ENCODE data around the gene TECPR2.
A peak's percentile ranks its signal among the peaks of the same experiment; 100 is the strongest.
"Not testable (repeated sequence)": the region's sequence is repeated elsewhere in the genome, so short reads cannot be mapped to it uniquely, and the experiment has no call there.

TECPR2 gene, protein sequence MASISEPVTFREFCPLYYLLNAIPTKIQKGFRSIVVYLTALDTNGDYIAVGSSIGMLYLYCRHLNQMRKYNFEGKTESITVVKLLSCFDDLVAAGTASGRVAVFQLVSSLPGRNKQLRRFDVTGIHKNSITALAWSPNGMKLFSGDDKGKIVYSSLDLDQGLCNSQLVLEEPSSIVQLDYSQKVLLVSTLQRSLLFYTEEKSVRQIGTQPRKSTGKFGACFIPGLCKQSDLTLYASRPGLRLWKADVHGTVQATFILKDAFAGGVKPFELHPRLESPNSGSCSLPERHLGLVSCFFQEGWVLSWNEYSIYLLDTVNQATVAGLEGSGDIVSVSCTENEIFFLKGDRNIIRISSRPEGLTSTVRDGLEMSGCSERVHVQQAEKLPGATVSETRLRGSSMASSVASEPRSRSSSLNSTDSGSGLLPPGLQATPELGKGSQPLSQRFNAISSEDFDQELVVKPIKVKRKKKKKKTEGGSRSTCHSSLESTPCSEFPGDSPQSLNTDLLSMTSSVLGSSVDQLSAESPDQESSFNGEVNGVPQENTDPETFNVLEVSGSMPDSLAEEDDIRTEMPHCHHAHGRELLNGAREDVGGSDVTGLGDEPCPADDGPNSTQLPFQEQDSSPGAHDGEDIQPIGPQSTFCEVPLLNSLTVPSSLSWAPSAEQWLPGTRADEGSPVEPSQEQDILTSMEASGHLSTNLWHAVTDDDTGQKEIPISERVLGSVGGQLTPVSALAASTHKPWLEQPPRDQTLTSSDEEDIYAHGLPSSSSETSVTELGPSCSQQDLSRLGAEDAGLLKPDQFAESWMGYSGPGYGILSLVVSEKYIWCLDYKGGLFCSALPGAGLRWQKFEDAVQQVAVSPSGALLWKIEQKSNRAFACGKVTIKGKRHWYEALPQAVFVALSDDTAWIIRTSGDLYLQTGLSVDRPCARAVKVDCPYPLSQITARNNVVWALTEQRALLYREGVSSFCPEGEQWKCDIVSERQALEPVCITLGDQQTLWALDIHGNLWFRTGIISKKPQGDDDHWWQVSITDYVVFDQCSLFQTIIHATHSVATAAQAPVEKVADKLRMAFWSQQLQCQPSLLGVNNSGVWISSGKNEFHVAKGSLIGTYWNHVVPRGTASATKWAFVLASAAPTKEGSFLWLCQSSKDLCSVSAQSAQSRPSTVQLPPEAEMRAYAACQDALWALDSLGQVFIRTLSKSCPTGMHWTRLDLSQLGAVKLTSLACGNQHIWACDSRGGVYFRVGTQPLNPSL (N-terminal part only)

DNA sequence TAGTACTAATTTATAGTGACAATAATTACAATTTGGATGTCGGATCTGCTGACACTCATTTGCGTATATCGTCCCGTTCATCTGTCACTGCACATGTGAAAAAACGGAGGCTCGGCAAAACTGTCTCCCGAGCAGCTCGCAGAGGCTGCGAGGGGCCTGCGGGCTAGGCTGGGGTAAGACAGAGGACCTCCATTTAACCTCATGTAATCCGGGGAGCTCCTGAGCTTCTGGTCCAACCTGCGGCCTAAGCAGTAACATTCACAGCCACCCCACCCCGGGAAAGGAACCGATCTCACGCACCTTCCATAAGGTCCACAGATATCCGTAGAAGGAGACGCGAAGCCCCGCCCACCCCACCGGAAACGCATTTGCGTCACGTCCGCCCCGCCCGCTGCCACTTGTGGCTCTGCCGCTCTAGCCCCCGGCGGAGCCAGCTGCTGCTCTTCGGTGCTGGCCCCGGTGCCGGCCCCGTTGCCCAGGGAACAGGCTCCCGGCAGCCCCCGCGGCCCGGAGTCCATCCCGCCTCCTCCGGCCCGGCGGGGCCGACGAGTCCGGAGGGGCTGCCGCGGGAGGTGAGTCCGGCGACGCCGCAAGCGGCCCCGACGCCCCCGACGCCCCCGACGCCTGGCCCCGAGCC is at the start of gene TECPR2, which contains the start of gene CINP:
TSS of gene TECPR2 (plus strand) at position 397 of the 637 bp plus-strand sequence. CDS start 13,781 bp downstream, outside the sequence.
TSS of gene CINP (minus strand) at position 346 of the 637 bp plus-strand sequence. CDS start at position 307, 39 bp downstream.
- DNase-seq: peak; percentile 97

DNA sequence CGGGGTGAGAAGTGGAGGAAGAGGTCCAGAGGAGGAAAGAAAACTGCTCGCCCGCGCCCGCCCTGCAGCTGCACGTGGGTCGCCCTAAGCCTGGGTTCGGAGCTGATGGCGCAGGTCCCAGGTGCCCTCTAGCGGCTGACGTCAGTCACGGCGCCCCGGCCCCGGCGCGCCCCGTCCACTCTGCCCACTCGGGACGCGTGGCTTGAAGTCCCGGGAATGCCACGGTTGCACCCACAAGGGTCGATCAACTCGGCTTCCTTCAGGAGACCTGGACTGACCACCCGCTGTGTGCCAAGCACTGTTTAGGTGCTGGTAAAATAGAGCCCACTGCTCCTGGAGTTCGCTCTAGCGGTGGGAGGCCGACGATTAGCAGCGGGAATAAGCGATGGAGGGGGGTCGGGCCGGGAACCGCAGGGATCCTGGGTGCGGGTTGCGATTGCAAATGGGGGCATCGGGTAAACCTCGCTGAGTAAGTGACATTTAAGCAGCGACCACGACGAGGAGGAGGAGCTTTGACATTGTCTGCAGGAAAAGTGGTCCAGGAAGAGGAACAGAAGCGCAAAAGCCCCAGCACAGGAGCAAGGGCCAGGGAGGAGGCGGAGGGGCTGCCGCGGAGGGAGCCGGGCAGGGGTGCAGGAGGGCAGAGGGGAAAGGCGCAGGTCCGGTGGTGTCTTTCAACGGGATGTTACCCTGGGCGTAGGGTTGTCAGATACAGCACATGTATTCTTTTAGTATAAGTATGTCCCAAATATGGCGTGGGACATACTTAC is 48.3 kb upstream of the TECPR2 start:
- peak; percentile 78 for DNase-seq

DNA sequence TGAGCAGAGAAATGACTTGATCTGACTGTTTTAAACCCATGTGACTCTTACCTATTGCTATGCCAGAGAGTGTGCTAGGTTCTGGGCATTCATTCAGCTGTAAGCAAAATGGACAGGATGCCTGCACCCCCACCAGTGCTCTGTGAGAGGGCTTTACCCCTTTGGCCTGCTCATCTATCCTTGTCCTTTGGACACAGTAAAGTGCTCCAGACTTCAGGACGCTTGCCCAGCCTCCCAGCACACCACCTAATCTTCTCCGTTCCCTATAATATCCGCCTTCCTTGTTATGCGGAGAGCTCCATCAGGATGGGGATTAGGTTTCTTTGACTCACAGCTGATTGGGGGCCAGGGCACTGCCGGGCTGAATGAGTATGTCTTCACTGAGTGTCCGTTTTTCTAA is 47.6 kb upstream of the TECPR2 start:
- no peak for DNase-seq

DNA sequence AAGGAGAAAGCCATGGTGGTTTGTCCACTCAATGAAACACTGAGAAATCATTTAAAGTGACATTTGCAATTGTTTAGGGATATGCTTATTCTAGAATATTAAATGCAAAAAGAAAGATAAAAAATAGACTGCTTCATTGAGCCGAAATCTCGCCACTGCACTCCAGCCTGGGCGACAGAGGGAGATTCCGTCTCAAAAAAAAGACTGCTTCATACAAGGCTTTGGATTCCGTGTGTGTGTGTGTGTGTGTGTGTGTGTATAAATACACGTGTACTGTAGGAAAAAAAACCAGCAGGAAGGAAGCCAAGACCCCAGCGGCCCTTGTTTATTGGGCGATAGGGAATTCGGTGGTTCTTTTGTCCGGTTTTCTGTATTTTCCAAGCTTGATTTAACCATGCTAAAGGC is 46.4 kb upstream of the TECPR2 start:
- DNase-seq: peak; percentile 6

DNA sequence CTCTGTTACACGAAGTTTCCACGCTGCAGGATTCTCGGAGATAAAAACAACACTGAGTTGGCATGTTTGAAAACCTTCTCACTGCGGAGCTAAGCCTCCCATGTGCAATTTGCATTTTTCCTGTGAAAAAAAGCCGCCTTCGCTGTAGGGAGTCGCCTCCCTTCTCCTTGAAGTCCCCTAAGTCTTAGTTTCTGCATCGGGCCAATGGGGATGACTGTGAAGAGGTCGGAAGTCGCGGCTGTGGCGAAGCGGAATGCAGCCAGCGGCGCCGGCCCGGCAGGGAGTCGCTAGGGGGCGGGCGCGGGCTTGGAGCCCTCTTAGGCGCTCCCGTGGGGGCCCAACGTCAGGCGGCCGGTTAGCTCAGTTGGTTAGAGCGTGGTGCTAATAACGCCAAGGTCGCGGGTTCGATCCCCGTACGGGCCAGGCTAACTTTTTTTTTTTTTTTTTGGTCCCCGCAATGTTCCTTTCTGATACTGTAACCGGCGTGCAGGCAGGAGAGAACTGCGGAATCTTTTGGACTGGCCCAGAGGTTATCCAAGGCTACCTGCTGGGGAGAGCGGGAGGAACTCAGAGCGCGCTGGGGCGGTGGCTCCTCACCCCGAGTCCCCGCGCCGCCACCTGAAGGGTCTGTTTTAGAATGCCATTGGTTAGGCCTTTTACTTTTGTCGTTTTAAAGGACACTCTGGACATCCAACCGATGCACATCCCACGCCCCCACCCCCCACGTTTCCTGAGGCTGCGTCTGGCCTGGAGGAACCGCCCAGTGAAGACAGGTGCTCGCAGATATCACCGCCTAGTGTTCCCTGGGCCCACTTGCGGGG is 45.8 kb upstream of the TECPR2 start:
- peak; percentile 95 for DNase-seq

- DNase-seq: no peak
Measured at GRCh38 chr14:102317564-102318248, 45.0 kb upstream of the TECPR2 start.

DNA sequence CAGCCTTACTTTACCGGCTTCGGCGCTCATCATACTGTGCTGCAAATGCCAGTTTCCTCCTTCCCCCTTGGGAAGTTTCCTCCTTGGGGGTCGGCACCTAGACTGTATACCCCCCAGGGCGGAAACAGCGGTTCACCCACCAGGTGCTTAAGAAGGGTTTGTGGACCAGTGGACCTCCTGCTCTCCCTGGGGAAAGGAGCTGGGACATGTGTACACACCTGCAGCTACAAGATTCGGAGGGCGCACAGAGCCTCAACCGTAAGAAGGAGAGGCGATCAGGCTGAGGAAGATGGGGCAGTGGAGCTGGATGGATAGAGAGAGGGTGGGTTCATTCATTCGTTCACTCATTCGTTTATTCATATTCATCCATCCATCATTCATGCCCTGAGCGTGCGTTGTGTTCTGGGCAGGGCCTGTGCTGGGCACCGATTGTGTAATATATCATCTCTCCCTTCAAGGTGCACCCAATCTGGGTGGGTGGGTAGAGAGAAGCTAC is 43.9 kb upstream of the TECPR2 start:
- DNase-seq: no peak

GRCh38 chr14:102319351-102320032 is 43.2 kb upstream of the TECPR2 start, which contains the start of gene ZNF839:
Gene ZNF839 (plus strand): TSS chr14:102319746. CDS start chr14:102319766, 20 bp downstream.
- DNase-seq: peak; percentile 94

- peak; percentile 37 for DNase-seq
Measured at GRCh38 chr14:102320033-102320660, 42.6 kb upstream of the TECPR2 start.

- DNase-seq: no peak
Measured at GRCh38 chr14:102320671-102321455, 41.9 kb upstream of the TECPR2 start.

DNA sequence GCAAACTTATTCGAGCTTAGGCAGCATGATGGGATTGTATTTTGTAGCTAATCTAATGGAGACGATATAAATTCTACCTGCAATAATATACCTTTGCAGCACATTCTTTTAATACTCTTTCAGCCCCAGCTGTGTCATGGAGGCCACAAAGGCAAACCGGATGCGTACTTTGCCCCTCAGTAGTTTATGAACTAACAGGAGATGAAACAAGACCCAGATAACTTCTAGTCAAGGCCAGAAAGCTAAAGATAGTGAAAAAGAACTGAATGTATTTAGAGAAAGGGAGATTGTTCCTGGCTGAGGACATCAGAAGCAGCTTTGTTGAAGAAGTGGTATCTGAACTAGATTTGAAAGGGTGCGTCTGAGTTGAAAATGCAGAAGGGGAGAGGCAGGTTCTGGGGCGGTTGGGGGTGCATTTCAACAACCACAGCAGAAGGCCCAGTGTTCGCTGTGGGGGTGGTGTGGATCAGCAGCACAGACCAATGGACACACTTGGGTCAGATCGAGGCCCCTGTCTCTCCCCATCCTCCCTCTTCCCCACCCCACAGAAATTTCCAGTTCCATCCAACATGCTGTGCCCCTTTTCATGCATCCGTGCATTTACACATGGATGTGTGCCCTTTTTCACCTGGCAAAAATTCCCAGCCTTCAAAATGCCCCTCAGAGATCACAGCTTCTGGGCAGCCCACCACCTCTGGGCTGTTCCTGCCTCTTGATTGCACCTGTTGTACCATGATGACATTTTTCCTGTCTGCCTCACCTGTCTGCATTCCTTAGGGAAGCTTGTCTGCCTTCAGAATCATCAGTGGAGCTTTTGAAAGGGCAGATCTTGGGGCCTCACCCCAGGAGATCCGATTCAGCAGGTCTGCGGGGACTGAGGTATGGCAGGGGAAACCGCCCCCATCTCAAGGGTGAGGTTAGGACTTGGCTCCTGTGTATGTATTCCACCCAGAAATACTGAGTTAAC is 41.0 kb upstream of the TECPR2 start:
- DNase-seq: no peak

DNA sequence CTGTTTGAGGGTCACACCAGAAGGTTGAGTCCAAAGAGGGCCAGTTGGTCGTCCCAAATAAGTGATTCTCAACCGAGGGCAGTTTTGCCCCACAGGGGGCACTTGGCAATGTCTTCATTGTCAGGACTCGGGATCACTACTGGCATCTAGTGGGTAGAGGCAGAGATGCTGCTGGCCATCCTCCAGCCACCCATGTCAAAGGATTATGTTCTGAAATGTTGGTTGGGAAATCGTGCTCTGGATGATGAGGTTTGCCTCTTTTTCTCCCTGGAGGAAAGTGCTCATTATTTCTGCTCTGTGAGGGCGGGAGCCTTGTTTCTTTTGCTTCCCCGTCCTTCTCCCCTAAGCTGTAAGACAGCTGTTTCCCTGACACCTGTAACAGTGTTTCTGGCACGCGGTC is 39.6 kb upstream of the TECPR2 start:
- DNase-seq: peak; percentile 14

DNA sequence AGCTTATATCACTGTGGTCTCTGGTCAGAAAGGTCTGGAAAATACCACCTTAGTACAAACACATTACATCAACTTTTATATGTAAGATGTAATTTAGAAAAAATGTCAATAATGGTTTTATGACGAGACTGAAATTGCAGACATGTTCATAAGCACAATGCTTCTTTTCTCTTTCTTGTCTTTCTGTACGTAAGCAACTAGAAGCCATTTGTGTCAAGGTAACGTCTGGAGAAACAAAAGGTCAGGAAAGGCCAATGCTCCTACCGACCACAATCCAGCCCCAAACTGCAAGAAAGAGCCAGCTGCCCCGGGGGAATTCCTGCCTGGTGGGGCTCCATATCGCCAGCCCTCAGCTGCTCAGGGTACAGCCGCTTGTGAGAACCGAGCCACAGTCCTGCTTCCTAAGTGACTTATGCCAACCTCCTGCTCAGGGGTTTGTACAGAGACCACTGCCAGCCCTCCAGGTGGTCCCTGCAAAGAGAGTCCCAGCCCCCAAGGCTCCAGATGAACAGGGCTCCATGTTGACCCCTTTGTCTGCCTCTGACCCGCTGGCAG is 36.9 kb upstream of the TECPR2 start:
- no peak for DNase-seq

DNA sequence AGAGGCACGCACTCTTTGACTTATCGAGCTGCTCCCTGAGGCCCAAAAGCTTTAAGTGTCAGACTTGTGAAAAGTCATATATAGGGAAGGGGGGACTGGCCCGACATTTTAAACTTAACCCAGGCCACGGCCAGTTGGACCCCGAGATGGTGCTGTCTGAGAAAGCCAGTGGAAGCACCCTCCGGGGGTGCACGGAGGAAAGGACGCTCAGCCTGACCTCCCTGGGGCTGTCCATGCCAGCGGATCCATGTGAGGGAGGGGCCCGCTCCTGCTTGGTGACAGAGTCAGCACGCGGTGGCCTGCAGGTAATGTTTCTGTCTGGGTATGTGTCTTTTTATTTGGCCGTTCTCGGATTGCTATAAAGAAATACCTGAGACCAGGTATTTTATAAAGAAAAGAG is 36.2 kb upstream of the TECPR2 start:
- no peak for DNase-seq

- DNase-seq: not testable (repeated sequence)
Measured at GRCh38 chr14:102329381-102329780, 33.4 kb upstream of the TECPR2 start.

DNA sequence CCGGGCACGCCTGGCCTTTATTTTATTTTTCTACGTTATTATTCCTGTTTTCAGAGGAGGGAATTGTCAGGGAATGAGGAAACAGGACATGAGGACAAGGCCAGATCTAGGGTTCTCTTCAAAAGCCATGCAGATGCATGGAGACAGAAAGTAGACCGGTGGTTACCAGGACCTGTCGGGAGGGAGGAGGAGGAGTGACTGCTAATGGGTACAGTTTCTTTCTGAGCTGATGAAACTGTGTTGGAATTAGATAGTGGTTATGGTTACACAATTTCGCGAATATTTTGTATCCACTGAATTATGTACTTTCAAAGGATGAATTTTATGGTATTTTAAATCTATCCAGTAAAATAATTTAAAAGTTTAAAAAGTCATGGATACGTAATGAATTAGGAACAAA is 31.9 kb upstream of the TECPR2 start:
- DNase-seq: no peak
